ENCODE measurements around the gene ITPRIPL1. TPM values are rescaled to one million over a fixed set of nuclear protein-coding genes. Genes with fewer than 3 reads are reported as not detected.
"Not testable (repeated sequence)": the region's sequence is repeated elsewhere in the genome, so short reads cannot be mapped to it uniquely, and the experiment has no call there.

The ITPRIPL1 gene, protein sequence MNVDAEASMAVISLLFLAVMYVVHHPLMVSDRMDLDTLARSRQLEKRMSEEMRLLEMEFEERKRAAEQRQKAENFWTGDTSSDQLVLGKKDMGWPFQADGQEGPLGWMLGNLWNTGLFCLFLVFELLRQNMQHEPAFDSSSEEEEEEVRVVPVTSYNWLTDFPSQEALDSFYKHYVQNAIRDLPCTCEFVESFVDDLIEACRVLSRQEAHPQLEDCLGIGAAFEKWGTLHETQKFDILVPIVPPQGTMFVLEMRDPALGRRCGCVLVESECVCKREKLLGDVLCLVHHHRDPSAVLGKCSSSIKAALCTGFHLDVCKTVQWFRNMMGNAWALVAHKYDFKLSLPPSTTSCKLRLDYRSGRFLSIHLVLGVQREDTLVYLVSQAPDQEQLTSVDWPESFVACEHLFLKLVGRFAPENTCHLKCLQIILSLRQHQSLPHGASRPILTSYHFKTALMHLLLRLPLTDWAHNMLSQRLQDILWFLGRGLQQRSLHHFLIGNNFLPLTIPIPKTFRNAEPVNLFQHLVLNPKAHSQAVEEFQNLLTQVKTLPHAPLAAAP
- total RNA-seq = 1.0 TPM
- long read RNA-seq, full-length matches to known transcripts = 4 of 5 reads
- long read RNA-seq, partial matches to known transcripts = 1 of 5 reads
- long read RNA-seq, other reads (novel, unspliced or antisense) = 0 of 5 reads

DNA sequence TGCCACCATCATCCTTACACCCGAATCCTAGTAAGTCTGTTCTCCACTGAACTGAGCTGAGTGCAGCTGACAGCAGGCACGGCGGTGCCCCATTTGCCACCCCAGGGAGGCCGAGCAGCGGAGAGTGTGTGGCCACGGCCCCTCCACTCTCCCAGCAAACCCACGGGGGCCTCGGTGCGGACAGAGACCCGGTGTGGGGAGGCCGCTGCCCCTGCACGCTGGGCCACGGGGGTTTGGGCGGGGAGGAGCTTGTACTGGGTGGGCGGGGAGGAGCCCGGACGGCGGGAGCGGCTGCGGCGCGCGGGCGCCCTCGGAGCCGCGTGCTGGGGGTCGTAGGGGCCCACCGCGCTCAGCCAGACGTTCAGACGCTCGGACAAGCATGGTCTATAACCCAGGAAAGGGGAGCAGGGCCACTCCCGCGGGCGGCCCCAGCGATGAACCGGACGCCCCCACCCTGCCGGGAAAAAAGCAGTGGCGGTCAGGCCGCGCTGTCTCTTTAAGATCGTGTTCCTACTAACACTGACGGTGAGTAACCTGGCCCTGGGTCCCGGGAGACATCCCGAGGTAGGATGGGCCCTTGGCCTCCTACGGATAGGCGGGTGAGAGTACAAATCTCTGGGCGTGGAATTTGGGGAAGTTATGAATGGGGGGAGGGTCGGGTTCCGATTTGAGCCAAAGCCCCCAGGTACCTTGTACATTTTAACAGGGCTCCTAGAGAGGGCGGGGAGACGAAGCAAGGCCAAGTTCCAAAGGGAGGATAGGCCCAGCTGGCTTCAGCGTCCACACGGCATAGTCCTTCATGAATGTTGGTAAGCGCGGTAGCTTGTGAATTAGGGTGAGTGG is at the start of gene ITPRIPL1:
Gene ITPRIPL1 (plus strand): TSS at position 277 of the 843 bp plus-strand sequence. CDS start 523 bp downstream, at position 800.
- peak; percentile 42 for ATAC-seq (ENCODE audit: poor library complexity)
- DNase-seq = no peak
- intact Hi-C loops (cut with DNase I) = no loop called here

GRCh38 chr2:96276787-96277499 is 48.2 kb upstream of the ITPRIPL1 start:
- DNase-seq (no peak), ATAC-seq (ENCODE audit: poor library complexity) (no peak)
- intact Hi-C loops (cut with DNase I) = no loop called here

GRCh38 chr2:96287273-96287856 is 37.8 kb upstream of the ITPRIPL1 start:
- ATAC-seq (ENCODE audit: poor library complexity) = no peak
- no peak for DNase-seq
- intact Hi-C loops (cut with DNase I) = no loop called here

DNA sequence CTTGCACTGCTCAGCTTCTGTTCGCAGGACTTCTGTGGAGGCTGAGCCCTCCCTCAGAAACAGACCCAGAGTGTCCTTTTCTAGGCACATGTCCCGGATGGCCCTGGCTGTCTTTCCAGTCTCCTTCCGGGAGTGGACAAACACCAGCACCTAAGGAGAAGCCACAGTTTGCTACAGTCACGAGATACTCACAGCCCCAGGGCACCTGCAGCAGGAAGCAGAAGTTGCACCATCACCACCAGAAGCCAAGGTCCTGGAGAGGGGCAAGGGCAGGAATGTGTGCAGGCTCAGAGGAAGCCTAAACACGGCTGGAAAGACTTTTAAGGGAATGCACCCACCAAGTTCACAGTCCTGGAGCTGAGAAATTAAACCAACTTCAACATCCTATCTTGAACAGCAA is 33.4 kb upstream of the ITPRIPL1 start:
- intact Hi-C loops (cut with DNase I) = no loop called here
- no peak for DNase-seq
- no peak for ATAC-seq (ENCODE audit: poor library complexity)

DNA sequence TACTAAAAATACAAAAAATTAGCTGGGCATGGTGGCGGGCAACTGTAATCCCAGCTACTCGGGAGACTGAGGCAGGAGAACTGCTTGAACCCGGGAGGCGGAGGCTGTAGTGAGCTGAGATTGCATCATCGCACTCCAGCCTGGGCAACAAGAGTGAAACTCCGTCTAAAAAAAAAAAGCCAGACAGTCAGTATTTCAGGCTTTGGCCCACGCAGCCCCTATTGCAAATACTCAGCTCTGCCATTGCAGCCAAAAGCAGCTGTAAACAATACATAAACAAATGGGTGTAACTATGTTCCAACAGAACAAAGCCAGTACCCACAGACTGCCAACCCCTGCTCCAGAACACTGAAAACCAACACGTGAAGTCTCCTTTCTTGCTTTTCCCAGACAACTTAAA is 30.8 kb upstream of the ITPRIPL1 start:
- intact Hi-C loops (cut with DNase I); ATAC-seq (ENCODE audit: poor library complexity); DNase-seq: not testable (repeated sequence)

DNA sequence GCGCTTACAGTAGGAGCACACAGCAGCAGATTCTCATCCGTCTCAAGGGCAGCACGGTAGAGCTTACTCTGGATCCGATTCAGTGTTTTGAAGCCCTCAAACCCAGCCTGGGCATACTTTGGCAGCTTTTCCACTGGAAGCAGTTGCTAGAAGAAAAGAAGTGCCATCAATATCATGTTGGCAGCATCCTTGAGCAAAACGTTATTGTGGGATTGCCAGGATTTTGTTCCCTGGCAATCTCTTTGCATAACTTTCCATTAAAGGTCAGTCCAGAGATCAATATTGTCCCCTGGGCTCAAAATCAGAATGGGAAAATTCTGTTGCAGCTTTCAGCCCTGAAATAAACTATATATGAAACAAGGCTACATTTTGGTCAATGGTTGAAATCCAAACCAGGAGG is 28.2 kb upstream of the ITPRIPL1 start:
- intact Hi-C loops (cut with DNase I) = no loop called here
- ATAC-seq (ENCODE audit: poor library complexity) (no peak), DNase-seq (no peak)

- DNase-seq (no peak), ATAC-seq (ENCODE audit: poor library complexity) (no peak)
- intact Hi-C loops (cut with DNase I) = no loop called here
These were observed 23.3 kb upstream of the ITPRIPL1 start for GRCh38 chr2:96301865-96302264.

DNA sequence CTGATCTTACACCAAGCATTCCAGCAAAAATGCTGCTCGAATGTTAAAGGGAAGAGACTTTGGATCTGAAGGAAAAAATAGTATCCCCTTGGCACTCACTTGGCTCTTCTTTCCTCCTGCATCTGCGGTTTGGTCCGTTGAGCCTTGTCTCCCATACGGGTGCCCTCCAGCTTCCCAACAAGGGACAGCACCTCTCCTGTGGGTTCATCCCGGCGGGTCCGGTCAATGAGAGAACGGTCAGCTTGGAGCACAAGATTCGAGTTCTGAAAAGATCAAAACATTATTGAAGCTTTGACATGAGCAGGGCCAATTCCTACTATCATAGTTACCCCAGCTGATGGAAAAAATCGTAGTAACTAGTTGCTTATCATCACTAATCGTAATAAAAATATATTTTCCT is 20.5 kb upstream of the ITPRIPL1 start:
- intact Hi-C loops (cut with DNase I) = loop anchor here (5.0 kb wide), 1 partner anchor 203 kb away; the partner anchor contains the start of gene NEURL3
- no peak for DNase-seq
- no peak for ATAC-seq (ENCODE audit: poor library complexity)

DNA sequence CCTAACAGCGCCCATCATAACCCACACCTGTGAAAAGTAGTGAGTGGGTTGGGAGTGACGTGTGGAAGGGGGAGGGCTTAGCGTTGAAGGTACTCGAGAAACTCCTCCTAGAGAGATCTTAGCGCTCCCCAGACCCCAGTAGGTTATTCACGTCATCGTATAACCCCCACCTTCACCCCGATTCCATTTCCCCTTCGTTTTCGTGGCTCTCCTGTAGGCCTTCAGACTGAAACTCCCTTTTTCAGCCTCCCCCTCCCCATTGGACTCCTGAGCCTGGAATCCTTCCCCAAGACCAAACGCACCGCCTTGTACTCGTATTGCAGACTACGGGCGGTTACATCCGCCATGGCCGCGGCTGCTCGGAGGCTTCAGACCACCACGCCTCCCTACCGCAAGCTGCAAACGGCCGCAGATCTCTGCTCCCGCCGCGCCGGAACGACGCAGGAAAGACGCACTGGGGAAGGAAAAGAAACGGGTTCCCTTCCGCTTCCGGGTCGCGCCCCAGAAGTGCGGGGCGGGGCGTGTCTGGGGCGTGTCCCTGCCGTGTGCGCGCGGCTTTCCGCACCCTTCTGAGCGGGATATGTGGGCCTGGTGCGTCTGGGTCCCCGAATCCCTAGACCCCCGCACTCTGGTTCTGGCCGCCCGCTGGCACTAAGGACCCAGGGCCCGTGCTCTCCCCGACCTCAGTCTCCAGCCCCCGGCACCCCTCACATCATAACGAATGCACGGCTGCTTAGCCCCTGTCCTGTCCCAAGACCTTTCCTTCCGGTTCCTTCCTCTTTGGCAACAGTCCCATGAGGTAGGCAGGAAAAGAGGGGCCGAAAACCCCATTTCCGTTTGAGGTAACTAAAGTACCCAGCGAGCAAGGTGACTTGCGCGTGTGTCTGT is 19.8 kb upstream of the ITPRIPL1 start, which contains the start of gene SNRNP200:
Gene SNRNP200 (minus strand): TSS at position 456 of the 888 bp plus-strand sequence. CDS start 109 bp downstream, at position 347.
- intact Hi-C loops (cut with DNase I) = loop anchor here (5.0 kb wide), 1 partner anchor 202 kb away; the partner anchor contains the start of gene NEURL3
- peak; percentile 94 for DNase-seq
- ATAC-seq (ENCODE audit: poor library complexity) = peak; percentile 100

DNA sequence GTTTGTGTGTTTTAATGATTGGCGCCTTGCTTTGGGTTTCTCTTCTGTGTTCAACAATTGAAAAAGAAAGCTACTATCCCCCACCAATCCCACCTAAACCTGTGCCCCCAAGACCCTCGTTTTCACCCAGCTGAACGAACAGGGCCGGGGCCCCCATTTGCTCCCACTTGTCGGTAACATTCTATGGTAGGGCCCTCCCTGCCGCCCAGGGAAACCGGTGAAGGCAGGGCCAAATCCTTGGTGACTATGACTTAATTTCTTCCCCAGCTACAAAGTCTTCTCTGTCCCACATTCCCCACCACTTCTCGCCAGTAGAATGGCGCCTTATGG is 19.2 kb upstream of the ITPRIPL1 start:
- DNase-seq (no peak), ATAC-seq (ENCODE audit: poor library complexity) (peak; percentile 10)
- intact Hi-C loops (cut with DNase I) = loop anchor here (5.0 kb wide), 1 partner anchor 201 kb away; the partner anchor contains the start of gene NEURL3

DNA sequence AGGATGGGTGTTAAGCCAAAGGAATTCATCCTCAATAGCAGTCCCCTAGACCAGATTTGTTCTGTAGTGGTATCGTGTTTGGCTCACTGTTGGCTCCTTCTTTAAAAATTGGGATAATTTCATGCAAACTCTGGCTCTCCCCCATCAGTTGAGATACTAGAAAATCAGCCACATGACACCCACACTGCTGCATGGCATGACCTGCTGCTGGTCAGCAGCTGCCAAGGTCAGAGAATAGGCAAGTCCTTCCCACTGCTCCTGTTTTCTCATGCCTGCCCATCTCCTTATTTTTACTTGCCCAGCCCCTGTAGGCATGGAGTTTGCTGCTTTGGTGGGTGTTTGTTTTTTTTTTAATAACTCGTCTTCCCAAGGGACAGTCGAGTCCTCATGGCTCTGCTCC is 18.7 kb upstream of the ITPRIPL1 start:
- DNase-seq = no peak
- intact Hi-C loops (cut with DNase I) = loop anchor here (5.0 kb wide), 1 partner anchor 201 kb away; the partner anchor contains the start of gene NEURL3
- no peak for ATAC-seq (ENCODE audit: poor library complexity)

GRCh38 chr2:96308248-96308647 is 16.9 kb upstream of the ITPRIPL1 start:
- no peak for DNase-seq
- intact Hi-C loops (cut with DNase I) = loop anchor here (5.0 kb wide), 1 partner anchor 199 kb away; the partner anchor contains the start of gene NEURL3
- no peak for ATAC-seq (ENCODE audit: poor library complexity)

DNA sequence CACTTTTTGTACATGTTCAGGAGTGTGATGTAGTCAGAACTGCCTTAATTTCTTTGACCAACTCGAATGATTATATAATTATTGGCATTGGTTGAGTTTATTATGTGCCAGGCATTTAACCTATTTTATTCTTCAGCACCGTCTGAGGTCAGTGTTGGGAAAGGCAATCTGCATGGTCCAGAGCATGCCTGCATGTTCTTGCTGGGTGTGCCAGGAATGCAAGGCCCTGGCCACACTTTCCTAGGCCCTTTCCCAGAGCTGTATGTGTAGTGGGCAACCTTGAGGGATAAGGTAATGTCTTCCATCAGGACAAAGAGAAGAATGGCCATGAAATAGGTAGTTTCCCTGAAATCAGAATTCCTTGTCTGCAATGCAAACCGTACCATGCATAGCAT is 10.1 kb upstream of the ITPRIPL1 start:
- DNase-seq (no peak), ATAC-seq (ENCODE audit: poor library complexity) (no peak)
- intact Hi-C loops (cut with DNase I) = no loop called here

DNA sequence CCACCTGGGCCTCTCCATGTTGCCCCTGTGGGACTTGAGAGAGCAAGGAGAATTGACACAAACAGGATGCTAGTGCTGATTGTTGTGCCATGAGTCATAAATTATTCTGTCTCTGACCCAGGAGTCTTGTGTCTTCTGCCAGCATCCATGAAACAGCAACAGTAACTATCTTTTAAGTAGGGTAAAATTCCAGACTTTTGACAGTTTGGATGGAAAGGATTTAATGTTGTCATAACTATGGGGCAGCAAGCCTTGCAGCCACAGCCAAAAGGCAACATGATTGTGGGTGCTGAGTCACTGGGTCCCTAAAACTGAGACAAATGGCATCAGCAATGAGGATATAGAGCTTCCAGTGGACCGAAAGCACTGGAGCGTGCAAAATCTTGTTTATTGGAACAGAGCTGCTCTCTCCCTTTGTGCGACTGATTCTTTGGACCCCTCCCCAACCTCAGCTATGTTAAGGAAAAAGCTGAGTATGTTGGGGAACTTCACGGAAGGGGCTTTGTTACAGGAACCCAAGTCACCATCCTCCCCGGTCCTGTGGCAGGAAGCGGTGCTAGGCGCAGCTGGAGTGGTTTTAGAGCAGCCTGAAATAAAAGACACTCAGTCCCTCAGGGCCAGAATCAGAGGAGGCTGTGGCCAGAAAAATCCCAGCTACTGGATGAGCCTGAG is 9.6 kb upstream of the ITPRIPL1 start:
- no peak for ATAC-seq (ENCODE audit: poor library complexity)

DNA sequence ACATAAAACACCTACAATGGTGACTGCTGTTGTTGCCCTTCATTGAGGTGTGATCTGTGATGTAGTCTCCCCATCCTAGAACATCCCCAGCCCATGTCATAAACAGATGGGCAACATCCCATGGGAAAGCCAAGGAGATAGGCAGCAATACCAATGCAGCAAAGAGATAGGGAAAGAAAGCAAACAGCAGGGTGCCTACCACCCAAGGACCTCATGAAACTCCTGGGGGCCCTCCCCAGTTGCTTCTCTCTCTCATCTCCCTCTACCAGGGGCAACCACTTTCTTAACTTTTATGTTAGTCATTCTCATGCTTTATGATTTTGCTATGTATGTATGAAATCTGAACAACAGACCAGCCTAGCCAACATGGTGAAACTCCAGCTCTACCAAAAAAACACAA is 8.1 kb upstream of the ITPRIPL1 start:
- intact Hi-C loops (cut with DNase I) = no loop called here
- ATAC-seq (ENCODE audit: poor library complexity) (no peak), DNase-seq (no peak)

More for the DNA sequence above, 9.6 kb upstream of the ITPRIPL1 start:
- no peak for DNase-seq
- intact Hi-C loops (cut with DNase I) = no loop called here

- intact Hi-C loops (cut with DNase I) = no loop called here
- no peak for ATAC-seq (ENCODE audit: poor library complexity)
These were observed 7.5 kb upstream of the ITPRIPL1 start for GRCh38 chr2:96317584-96317997.

More at GRCh38 chr2:96317584-96317997, 7.5 kb upstream of the ITPRIPL1 start:
- no peak for DNase-seq

Measured in Right ventricle myocardium superior (tissue), 1 donor.